NCI-H1092 treated with DMSO at 0.1 percent for 48 hours (cell line): ENCODE data around the gene PDCD1LG2.

ENCODE experiments used
- DNase-seq: peaks from one replicate; lab custom pipeline; 2025; lab: John Stamatoyannopoulos, UW

The PDCD1LG2 gene

DNA sequence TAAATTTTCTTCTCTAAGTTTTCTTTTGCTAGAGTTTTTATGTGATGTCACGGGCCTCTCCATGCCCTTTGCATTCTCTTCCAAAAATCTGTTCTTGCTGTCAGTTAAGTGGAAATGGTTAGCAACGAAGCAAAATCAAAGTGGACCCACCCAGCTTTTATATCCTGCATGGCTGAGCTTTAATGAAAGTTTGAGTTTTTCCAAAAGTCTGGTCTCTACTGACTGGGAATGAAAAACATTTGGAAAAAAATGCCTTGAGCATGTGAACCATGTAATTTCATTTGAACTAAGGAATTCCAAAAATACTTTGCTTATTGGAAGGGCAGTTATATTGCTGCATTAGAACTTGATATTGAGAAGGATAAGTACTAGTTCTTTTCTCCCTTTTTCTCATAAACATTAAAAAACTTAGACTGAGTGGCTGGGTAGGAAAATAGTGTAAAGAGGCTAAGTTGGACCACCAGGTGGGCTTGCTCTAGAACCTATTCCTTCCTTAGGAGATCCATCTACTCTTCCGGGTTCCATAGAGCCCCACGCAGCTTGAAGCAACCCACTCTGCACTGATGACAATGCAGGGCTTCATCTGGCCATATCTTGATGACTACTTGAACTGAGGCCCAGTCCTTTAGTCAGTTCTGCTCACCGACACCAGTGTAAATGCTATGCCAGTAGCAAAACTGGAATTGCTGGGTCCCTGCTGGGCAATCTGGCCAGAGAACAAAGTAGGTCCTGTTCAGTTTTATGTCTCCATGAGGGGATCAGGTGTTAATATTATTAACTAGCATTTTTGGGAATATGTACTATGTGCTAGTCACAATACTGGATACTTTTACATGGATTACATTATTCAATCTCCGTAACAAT lies 101.2 kb downstream of the PDCD1LG2 start:
- no peak for DNase-seq

DNA sequence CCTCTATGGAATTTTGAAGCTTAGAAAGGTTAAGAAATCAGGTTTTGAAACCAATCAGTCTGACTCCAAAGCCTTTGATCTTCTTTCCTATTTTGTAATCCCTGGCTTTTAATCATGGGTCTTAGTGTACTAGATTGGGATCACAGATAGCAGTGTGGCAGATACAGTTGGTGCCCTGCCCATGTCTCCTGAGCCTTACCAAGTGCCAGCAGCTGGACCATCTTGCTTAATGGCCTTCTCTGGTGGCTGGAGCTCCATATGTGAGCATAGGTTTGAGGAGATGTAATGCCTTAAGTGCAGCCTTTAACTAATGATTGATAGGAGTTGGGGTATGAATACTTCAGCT lies 101.8 kb downstream of the PDCD1LG2 start:
- no peak for DNase-seq

DNA sequence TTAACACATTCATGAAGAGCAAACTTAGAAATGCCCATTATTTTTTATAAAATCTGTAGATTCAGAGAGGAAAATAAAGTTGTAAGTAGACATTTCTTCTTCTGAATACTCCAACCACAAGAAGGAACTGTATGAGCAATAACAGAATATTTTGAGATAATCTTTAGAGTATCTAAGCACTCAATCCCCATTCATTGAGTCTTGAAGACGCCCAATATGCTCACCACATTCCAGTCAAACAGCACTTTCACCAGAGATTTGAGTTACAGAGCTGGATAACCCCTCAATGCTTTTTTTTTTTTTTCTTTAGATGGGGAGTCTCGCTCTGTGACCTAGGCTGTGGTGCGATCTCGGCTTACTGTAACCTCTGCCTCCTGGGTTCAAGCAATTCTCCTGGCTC lies 103.9 kb downstream of the PDCD1LG2 start:
- no peak for DNase-seq

DNA sequence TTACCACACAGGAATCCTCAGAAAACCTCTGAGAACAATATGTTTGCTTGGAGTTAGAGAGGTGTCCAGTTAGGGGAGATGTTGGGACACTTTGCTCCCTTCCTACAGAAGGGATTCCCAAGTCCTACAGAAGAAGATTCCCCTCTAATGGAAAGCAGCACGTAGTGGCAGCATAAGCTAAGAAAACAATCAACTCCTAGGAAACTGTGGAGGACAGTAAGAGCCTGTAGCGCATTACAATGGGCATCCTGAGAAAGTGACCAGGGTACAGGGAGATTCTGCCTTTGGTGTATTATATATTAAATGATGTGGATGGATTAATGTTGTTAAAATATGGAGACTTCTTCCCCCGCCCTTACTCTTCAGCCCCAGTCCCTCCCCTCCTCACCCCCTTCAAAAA lies 104.7 kb downstream of the PDCD1LG2 start:
- no peak for DNase-seq

DNA sequence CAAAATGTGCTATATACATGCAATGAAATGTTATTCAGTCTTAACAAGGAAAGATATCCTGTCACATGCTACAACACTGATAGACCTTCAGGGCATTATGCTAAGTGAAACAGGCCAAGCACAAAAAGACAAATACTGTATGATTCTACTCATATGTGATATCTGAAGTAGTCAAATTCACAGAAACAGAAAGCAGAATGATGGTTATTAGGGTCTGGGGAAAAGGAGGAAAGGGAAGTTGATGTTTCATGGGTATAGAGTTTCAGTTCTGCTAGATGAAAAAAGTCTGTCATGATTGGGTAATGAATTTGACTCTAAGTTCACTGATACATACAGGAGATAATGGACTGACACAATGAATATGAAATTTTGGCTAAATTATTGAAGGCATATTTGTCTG lies 107.4 kb downstream of the PDCD1LG2 start:
- no peak for DNase-seq

DNA sequence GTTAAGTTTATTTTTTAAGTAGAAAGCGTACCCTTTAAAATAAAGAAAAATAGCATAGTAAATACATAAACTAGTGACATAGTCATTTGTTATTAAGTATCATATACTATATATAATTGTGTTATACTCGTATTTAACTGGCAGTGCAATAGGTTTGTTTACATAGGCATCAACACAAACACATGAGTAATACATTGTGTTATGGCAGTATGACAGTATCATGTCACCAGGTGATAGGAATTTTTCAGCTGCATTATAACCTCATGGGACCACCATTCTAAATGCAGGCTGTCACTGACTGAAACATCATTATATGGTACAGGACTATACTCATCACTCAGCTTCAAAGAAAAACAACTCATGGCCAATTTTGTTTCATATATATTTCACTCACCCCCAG lies 110.2 kb downstream of the PDCD1LG2 start:
- no peak for DNase-seq
